H1 (cell line): Measurements from ENCODE around the gene CD28. TPM values are rescaled to one million over a fixed set of nuclear protein-coding genes. Genes with fewer than 3 reads are reported as not detected.

Experiments used
- RFX5 ChIP-seq: IDR thresholded peaks from 2 replicates; pipeline ENCODE4 v1.6.1; 2011; ENCODE audit warnings: low read depth, low read length, improper control_type of control experiment, borderline replicate concordance
- SP1 ChIP-seq: IDR thresholded peaks from 2 replicates; pipeline ENCODE4 v1.6.1; 2011; ENCODE audit warnings: low read depth, low read length
- polyA plus RNA-seq, 7 experiments: library from polyadenylated mRNA; depleted of rRNA in 3 of 7; stranded (reverse) in 5 of 7; unstranded in 2 of 7; fragments of >200 nt in 5 of 7; fragments of 200-250 nt in 2 of 7; gene quantifications; 1 replicate in 5 of 7; 2 replicates in 1 of 7; 4 replicates in 1 of 7; pipeline versions ENCODE4 v1.2.1 to v1.2.3, GENCODE V29; 2011 to 2013; ENCODE audit warnings: missing spikeins in 2 of 7, mixed read lengths in 2 of 7
- total RNA-seq: library from RNA; stranded (reverse); fragmentation: NEBNext Ultra II Directional; extraction: Animal tissue kit (Norgen Biotek cat#: 25700); gene quantifications from 2 replicates; pipeline ENCODE4 v1.2.1, GENCODE V29; 2021
- TF ChIP-seq, protein P1 (sequence below): IDR thresholded peaks from 2 replicates; pipeline ENCODE4 v1.6.1; 2012; ENCODE audit warnings: inconsistent platforms
- TF ChIP-seq, protein P2 (sequence below): IDR thresholded peaks from 2 replicates; pipeline ENCODE4 v1.6.1; 2012; ENCODE audit warnings: low read length, inconsistent platforms

Gene CD28
- total and polyA plus RNA-seq, 2 of the 8 experiments (the other 6 are each of a cell fraction or from before 2014, with no cell fraction given) = not detected

DNA sequence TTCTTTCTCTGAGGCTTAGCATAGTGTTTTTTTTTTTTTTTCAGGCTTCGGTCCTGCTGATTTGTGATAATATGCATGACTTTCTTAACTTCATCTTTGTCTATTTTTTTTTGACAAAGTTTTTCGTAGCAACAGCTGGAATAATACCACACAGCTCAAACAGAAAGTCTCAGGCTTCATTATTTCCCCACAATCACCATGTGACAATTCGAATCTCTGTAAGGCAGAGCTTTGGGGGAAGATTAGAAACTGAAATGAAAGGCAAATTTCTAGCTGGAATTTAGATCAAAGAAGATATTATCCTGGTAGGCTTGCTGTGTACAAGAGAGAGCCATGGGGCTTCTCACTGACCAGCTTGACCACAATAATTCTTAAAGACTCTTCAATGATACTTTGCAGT lies 12.2 kb upstream of the CD28 start (continued):
- TF ChIP-seq, protein P1, sequence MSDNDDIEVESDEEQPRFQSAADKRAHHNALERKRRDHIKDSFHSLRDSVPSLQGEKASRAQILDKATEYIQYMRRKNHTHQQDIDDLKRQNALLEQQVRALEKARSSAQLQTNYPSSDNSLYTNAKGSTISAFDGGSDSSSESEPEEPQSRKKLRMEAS = no peak
- TF ChIP-seq, protein P2, sequence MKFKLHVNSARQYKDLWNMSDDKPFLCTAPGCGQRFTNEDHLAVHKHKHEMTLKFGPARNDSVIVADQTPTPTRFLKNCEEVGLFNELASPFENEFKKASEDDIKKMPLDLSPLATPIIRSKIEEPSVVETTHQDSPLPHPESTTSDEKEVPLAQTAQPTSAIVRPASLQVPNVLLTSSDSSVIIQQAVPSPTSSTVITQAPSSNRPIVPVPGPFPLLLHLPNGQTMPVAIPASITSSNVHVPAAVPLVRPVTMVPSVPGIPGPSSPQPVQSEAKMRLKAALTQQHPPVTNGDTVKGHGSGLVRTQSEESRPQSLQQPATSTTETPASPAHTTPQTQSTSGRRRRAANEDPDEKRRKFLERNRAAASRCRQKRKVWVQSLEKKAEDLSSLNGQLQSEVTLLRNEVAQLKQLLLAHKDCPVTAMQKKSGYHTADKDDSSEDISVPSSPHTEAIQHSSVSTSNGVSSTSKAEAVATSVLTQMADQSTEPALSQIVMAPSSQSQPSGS = no peak
- TF ChIP-seq RFX5 = no peak
- TF ChIP-seq SP1 = no peak
- TF ChIP-seq, all 59 proteins: peak for 0
